GM18502 (cell line): ENCODE data around the gene ANKLE1.

Experiments
- ATAC-seq: cut with Tn5 transposase; IDR thresholded peaks from one replicate; pipeline ENCODE4 v1.9.1; 2021; ENCODE audit warnings: mild to moderate bottlenecking; ENCODE audit not compliant: unreplicated experiment, poor library complexity

ANKLE1 gene

GRCh38 chr19:17323964-17324332 lies 42.2 kb downstream of the ANKLE1 start:
- no peak for ATAC-seq

- ATAC-seq = no peak
These were observed 42.8 kb downstream of the ANKLE1 start for GRCh38 chr19:17324357-17325114.

DNA sequence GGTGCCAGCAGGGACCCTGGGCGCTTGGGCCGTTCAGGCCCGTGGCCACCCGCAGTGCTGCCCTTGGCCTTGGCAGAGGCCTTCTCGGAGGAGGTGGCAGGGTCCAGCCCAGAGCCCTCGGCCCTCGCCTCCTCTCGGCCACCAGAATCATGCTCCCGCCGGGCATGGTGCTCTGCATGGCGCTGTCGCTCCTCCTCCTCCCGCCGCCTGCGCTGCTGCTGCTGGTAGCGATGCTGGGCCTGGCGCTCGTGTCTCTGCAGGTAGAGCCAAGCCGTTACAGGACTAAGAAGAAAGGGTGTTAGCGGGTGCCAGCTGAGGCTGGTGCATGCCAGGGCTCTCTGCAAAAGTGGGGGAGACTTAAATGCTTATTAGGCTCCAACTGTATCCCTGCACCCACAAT lies 43.4 kb downstream of the ANKLE1 start:
- no peak for ATAC-seq

DNA sequence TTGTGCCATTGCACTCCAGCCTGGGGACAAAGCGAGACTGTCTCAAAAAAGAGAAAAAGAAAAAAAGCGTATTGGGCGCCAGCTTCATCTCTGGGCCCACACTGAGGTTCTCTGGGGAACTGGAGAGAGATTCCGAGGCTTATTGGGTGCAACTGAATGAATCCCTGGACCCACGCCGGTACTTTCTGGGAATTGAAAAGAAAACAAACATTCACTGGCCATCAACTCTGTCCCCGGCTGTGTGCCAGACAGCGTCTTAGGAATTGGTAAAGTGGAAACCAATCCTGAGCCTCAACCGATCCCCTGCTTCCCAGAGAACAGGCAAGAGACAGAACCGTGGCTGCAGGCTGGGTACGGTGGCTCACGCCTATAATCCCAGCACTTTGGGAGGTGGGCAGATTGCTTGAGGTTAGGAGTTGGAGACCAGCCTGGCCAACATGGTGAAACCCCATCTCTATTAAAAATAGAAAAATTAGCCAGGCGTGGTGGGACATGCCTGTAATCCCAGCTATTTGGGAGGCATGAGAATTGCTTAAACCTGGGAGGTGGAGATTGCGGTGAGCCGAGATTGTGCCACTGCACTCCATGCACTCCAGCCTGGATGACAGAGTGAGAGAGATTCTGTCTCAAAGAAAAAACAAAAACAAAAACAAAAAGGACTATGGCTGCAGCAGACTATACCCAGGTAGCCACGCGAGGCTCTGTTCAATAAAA lies 44.3 kb downstream of the ANKLE1 start:
- ATAC-seq = no peak

DNA sequence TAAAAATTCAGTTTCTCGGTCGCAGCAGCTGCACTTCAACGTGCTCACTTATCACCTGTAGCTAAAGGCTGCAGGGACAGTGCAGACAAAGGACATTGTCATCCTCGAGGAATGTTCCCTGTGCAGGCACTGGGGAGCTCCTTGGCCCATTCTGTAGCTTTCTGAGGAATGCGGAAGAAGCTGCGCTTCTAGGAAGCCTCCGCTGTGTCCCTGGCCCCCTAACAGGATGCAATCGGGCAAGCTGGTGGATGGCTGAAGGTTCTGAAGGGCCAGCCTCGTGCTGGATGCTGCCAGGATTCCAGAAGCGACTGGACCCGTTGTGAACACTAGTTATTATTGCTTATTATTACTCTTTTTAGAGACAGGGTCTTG lies 44.9 kb downstream of the ANKLE1 start:
- ATAC-seq = no peak

GRCh38 chr19:17327068-17327653 lies 45.5 kb downstream of the ANKLE1 start:
- no peak for ATAC-seq

DNA sequence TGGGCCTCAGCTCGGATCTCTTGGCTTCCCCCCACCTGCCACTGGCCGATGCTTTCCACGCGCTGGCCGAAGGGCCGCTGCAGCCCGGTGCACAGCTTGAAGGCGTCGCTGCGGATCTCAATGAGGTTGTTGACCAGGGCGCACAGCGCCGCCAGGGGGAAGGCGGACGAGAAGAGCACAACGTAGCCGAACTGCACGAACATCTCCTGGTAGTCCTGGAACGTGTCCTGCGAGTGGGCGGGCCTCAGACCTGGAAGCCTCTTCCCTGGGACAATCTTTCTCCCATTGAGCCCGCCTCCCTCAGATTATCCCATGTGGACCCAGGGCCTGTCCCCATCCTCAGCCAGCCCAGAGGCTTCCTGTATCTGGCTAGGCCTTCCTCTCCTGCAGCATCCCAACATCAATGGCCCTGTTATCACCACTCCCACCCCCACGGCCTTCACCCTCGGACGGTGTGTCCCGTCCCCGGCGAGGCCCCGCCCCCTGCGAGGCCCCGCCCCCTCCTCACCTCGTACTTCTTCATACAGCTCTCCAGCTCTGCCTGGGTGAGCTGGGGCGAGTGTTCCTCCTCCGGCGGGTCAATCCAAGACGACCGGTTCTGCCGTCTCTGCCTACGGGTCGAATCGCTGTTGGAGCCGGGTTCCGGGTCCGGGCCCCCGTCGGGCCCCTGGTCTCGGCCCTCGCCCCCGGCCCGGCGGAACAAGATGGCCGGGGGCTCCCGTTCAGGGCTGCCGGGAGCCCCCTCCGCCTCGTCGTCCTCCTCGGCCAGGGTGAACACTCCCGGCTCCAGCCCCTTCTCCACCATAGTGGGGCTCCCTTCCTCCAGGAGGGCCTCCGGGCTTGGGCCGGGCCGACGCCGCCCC lies 46.2 kb downstream of the ANKLE1 start:
- no peak for ATAC-seq

DNA sequence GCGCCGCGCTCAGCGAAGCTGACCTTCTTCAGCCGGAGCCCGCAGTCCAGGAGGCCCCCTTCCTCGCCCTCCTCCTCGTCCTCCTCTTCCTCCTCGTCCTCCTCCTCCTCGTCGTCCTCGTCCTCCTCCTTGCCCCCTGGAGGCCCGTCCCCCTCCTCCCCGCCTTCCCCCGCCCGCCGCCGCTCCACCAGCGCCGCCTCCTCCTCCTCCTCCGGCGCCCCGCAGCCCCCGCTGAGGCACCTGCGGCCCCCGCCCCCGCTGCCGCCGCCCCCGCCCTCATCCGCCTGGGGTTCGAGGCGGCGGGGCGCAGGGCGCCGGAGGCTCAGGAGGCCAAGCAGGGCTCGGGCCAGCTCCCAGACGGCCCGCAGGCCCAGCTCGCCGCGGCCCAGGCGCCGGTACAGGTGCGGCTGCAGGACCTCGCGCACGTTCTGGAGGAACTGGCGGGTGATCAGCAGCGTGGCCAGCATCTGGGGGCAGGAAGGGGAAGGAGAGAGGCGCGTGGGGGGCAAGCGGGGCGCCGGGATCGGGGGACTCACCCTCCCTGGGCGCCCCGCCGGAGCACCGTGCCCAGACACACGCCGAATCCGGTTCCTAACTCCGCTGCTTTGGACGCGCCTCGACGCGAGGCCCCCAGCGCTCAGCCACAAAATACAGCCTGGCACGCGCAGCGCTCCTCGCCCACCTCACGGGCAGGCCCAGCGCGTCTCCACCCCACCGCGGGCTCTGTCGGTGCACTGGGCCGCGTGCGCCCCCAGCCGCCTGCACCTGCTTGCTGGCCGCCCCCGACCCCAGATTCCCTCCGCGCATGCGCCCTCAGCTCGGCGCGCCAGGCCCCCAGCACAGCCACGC lies 47.0 kb downstream of the ANKLE1 start:
- no peak for ATAC-seq

DNA sequence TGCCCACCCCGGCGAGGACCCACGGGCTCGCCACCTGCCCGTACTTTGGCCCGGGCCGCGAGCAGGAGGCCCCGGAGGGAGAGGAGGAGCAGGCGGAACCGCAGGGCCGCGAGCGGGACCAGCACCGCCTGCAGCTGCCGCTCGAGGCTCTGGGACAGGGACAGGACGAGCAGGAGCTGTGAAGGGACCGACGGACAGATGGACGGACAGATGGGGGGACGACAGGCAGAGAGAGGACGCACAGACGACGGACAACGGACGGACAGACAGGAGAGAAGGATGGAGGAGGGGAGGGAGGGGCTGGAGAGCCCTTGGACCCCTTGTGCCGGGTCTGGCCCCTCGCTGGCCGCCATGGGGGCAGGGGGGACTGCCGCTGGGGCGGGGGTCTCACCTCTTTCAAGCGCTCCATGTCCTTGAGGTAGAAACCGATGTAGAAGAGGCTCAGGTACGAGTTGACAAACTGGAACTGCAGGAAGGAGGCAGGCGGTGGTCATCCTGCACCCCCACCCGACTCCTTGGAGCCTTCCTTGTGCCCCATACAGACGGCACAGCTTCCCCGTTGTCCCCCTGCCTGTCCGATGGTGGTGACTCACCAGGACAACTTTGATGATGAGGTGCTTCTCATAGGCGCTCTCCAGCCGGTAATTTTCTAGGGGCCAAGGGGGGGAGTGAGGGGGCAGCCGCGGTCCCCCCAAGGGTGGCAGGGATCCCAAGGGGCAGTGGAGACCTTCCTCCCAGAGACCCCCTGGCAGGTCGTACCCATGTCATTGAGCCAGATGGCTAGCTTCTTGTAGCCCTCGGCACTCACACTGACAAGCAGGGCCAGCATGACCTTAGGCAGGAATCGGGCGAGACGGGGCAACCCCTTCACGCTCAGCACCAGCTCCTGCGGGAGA lies 47.9 kb downstream of the ANKLE1 start:
- ATAC-seq = no peak

- ATAC-seq = no peak
These were observed 48.8 kb downstream of the ANKLE1 start for GRCh38 chr19:17330262-17331044.

- ATAC-seq = no peak
These were observed 49.4 kb downstream of the ANKLE1 start for GRCh38 chr19:17331045-17331558.

- no peak for ATAC-seq
These were observed 50.6 kb downstream of the ANKLE1 start for GRCh38 chr19:17332360-17332676.

GRCh38 chr19:17332677-17333581 lies 51.2 kb downstream of the ANKLE1 start:
- no peak for ATAC-seq

DNA sequence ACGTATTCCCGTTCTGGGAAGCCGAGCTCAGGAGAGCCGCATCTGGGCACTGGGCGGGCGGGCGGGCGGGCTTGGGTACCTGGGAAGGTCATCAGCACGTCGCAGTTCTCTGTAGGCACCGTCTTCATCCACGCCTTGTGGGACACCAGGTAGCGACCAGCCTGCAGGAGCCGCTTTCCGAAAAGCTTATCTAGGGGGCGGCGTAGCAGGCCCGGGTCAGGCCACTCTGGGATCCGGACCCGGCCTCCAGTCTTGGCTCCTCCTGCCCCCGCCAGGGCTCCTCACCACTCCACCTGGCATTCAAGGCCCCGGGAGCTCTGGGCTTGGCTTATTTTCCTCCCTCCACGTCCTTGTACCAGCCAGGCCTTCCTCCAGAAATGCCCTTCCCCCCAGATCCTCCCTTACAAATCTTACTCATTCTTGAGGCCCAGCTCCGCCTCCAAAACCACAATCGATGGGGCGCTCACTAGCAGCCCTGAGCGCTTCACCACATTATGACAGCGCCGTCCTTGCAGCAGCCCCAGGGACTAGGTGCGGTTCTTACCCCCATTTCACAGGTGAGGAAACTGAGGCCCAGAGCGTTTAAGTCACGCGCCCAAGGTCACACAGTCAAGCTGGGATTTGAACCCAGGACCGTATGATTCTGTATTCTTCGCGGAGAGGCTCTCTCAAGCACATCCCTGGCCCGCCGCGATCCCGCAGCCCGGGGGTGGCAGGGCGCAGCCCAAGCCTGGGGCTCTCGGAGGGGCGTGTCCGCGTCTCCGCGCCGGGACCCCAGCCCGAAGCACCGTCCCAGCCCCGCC lies 52.1 kb downstream of the ANKLE1 start:
- ATAC-seq = no peak

DNA sequence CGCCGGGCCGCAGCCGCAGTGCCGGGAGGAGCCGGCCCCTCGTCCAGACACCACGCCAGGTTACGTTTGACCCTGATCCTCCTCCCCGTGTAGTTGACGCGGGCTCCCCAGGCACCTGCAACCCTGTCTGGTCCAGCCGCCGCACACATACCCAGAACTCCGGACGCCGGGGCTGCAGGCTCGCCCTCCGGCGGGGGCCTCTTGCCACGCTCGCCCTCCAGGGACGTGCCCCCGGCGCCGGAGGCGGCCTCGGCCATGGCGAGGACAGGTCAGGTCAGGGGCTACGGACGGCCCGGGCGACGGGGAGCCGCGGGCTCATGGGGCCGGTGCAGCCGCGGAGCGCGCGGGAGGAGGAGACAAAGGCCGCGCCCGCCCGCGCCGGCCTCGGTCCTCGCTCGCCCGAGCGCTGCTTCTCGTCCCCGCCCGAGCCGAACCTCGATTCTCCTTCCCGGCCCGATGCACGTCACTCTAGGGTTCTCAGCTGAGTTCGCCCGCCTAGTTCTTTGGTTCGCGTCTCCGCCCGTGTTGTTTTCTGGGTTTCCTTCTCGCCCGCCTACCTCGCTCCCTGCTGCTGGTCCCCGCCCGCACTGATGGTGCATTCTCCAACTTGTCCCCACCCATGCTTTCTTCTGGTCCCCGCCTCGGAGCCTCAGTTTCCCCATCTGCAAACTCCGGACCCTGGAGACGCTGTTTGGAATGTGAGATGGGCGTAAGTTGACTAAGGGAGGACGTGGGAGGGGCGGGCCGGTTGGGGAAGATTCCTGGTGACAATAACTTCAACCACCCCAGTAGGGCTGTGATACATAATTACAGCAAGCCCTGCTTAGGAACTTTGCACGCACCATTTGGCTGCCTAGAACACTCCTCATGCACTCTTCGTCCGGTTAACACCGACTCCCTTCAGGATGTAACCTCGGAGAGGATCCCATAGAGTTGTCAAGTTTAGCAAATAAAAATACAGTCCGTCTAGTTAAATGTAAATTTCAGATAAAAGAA lies 53.0 kb downstream of the ANKLE1 start, which contains the start of gene ANO8:
Gene ANO8, minus strand, starts transcription at position 442 of the 996 bp plus-strand sequence. Its CDS starts 185 bp downstream, at position 257.
- peak; percentile 50 for ATAC-seq
